K562 (cell line): ENCODE measurements around the gene TYMP. TPM values are rescaled to one million over a fixed set of nuclear protein-coding genes. Genes with fewer than 3 reads are reported as not detected.
A peak's percentile ranks its signal among the peaks of the same experiment; 100 is the strongest.

Source experiments
- ATF7 ChIP-seq: fragments of 450-650 bp; IDR thresholded peaks from 2 replicates; pipeline ENCODE4 v1.7.1; 2014; ENCODE audit warnings: mild to moderate bottlenecking, moderate library complexity
- CCNT2 ChIP-seq: IDR thresholded peaks from 2 replicates; pipeline ENCODE4 v1.6.1; 2011; ENCODE audit warnings: borderline replicate concordance, low read depth, mild to moderate bottlenecking, moderate library complexity, mixed read lengths, low read length; ENCODE audit not compliant: insufficient read length; ENCODE audit errors: extremely low read depth
- DMBX1 ChIP-seq: fragments of 250-450 bp; sonication (Bioruptor Pico); IDR thresholded peaks from 2 replicates; pipeline ENCODE4 v1.8.0; 2022; ENCODE audit warnings: inconsistent platforms, mild to moderate bottlenecking, moderate library complexity, borderline replicate concordance
- E2F8 ChIP-seq: fragments of 450-650 bp; IDR thresholded peaks from 2 replicates; pipeline ENCODE4 v1.7.1; 2018; ENCODE audit warnings: mild to moderate bottlenecking, low read depth; ENCODE audit not compliant: partially characterized antibody
- MAZ ChIP-seq, 2 experiments: fragments of 450-650 bp in 1 of 2; sonication (generic) in 1 of 2; formaldehyde crosslinking; IDR thresholded peaks in 1 of 2; conservative IDR thresholded peaks in 1 of 2; 2 replicates each; pipeline versions ENCODE4 v1.4.0 to v1.5.0; 2020; ENCODE audit warnings: mild to moderate bottlenecking in 1 of 2, missing genetic modification reagents in 1 of 2
- NR2C2 ChIP-seq, 2 experiments: fragments of 200-800 bp in 1 of 2; sonication (Bioruptor generic) in 1 of 2; sonication (generic) in 1 of 2; formaldehyde crosslinking in 1 of 2; IDR thresholded peaks; 2 replicates each; pipeline versions ENCODE4 v1.6.1 to v1.8.0; 2016 to 2022; ENCODE audit warnings: mild to moderate bottlenecking in 1 of 2, missing compliant biosample characterization in 1 of 2, missing genetic modification characterization in 1 of 2, missing genetic modification reagents in 1 of 2
- NRF1 ChIP-seq, 2 experiments: fragments of 450-650 bp; IDR thresholded peaks in 1 of 2; conservative IDR thresholded peaks in 1 of 2; 2 replicates each; pipeline ENCODE4 v1.6.1; 2014; ENCODE audit warnings: mild to moderate bottlenecking in 2 of 2
- PHTF2 ChIP-seq: fragments of 250-450 bp; sonication (Bioruptor Pico); IDR thresholded peaks from 2 replicates; pipeline ENCODE4 v1.5.0; 2021; ENCODE audit warnings: mild to moderate bottlenecking
- PRDM10 ChIP-seq: fragments of 450-650 bp; IDR thresholded peaks from 2 replicates; pipeline ENCODE4 v1.6.1; 2018; ENCODE audit not compliant: partially characterized antibody
- RBM25 ChIP-seq: fragments of 200-400 bp; formaldehyde crosslinking; IDR thresholded peaks from 2 replicates; pipeline ENCODE4 v1.6.1; 2018; ENCODE audit warnings: low read length, low read depth, moderate library complexity; ENCODE audit not compliant: severe bottlenecking
- RNF2 ChIP-seq: sonication (generic); IDR thresholded peaks from 2 replicates; pipeline ENCODE4 v1.6.1; 2016
- SNIP1 ChIP-seq: fragments of 450-650 bp; IDR thresholded peaks from 2 replicates; pipeline ENCODE4 v1.7.1; 2017; ENCODE audit warnings: low read depth, mild to moderate bottlenecking
- U2AF1 ChIP-seq: fragments of 200-400 bp; formaldehyde crosslinking; optimal IDR thresholded peaks from 2 replicates; pipeline ENCODE3; 2017; ENCODE audit warnings: mild to moderate bottlenecking, low read depth, low read length, moderate library complexity
- ZNF133 ChIP-seq: fragments of 250-450 bp; sonication (Bioruptor Pico); IDR thresholded peaks from 2 replicates; pipeline ENCODE4 v1.4.0; 2020; ENCODE audit warnings: mild to moderate bottlenecking
- ZNF277 ChIP-seq: fragments of 250-450 bp; sonication (Bioruptor Pico); IDR thresholded peaks from 2 replicates; pipeline ENCODE4 v1.8.0; 2022; ENCODE audit warnings: inconsistent platforms, mild to moderate bottlenecking, moderate library complexity, borderline replicate concordance
- ZNF282 ChIP-seq: sonication (generic); formaldehyde crosslinking; IDR thresholded peaks from 2 replicates; pipeline ENCODE4 v1.8.1; 2023; ENCODE audit warnings: missing genetic modification reagents
- ZNF561 ChIP-seq: fragments of 450-650 bp; formaldehyde crosslinking; conservative IDR thresholded peaks from 2 replicates; pipeline ENCODE4 v1.4.0; 2020; ENCODE audit warnings: mild to moderate bottlenecking, moderate library complexity
- ZNF77 ChIP-seq: fragments of 250-450 bp; sonication (Bioruptor Pico); IDR thresholded peaks from 2 replicates; pipeline ENCODE4 v1.5.0; 2020
- polyA plus RNA-seq, 8 experiments: library from polyadenylated mRNA; depleted of rRNA in 4 of 8; stranded (reverse) in 5 of 8; unstranded in 3 of 8; fragments of >200 nt; fragmentation: Nextera tagmentation in 2 of 8; fragmentation: Illumina TruSeq in 1 of 8; extraction: Ambion mirVana in 2 of 8; extraction: Trizol in 1 of 8; gene quantifications; 2 replicates each; pipeline versions ENCODE4 v1.2.1 to v1.2.3, GENCODE V29; 2011 to 2014; ENCODE audit warnings: inconsistent platforms in 1 of 8, missing spikeins in 1 of 8
- total RNA-seq, 7 experiments: library from RNA; depleted of rRNA in 6 of 7; stranded (reverse); fragments of >200 nt in 6 of 7; fragmentation: Illumina TruSeq in 2 of 7; extraction: Trizol in 2 of 7; gene quantifications; 2 replicates each; pipeline versions ENCODE4 v1.2.1 to v1.2.3, GENCODE V29; 2011 to 2021; ENCODE audit warnings: low replicate concordance in 1 of 7

TYMP gene
- total and polyA plus RNA-seq, 9 of the 15 experiments (the other 6 are each of a cell fraction or from before 2014, with no cell fraction given) = 0.03 to 4.0 (median 2.4) TPM; not detected in 4

GRCh38 chr22:50562523-50563412, 33.0 kb upstream of the TYMP start, which contains the start of gene SYCE3 (continued):
- TF ChIP-seq MAZ (CRISPR knock-in tag; conservative IDR thresholded peaks at IDR 0.05 in 1 of 2, IDR thresholded peaks at IDR 0.05 in 1 of 2) (peak; percentile 75 to 95), ZNF277 (CRISPR knock-in tag) (no peak), CCNT2 (peak; percentile 44), SNIP1 (no peak), PHTF2 (no peak), ZNF282 (no peak), ZNF133 (CRISPR knock-in tag) (no peak), RBM25 (no peak), E2F8 (peak; percentile 29), NR2C2 (CRISPR knock-in tag; IDR thresholded peaks at IDR 0.05) (no peak), NR2C2 (tag; IDR thresholded peaks at IDR 0.05) (peak; percentile 92), U2AF1 (no peak), ZNF77 (CRISPR knock-in tag) (no peak), ATF7 (peak; percentile 66), PRDM10 (no peak), ZNF561 (CRISPR knock-in tag) (no peak), DMBX1 (CRISPR knock-in tag) (no peak), RNF2 (no peak), NRF1 (conservative IDR thresholded peaks at IDR 0.05 in 1 of 2, IDR thresholded peaks at IDR 0.05 in 1 of 2) (peak; percentile 33 to 39; a peak in 3 of 4 replicates)
